WTC11 (cell line): ENCODE results near the gene CD320. TPM values are rescaled to one million over a fixed set of nuclear protein-coding genes. Genes with fewer than 3 reads are reported as not detected.
A peak's percentile ranks its signal among the peaks of the same experiment; 100 is the strongest.
"Not testable (repeated sequence)": the region's sequence is repeated elsewhere in the genome, so short reads cannot be mapped to it uniquely, and the experiment has no call there.

Source experiments
- ATAC-seq: fragments of 200-7000 bp; cut with Tn5 transposase; 2 replicates; pipeline ENCODE4 v1.10.0; 2021; ENCODE audit warnings: mild to moderate bottlenecking, moderate library complexity
- CTCF ChIA-PET: fragments of 300-600 bp; sonication (Branson Sonifier 250); formaldehyde crosslinking; loops from one replicate; lab custom pipeline; 2021; ENCODE audit warnings: antibody characterized with exemption; lab: Charles Lee
- POLR2A ChIA-PET: fragments of 350-600 bp; sonication (Branson Sonifier 250); formaldehyde crosslinking; loops from one replicate; lab custom pipeline; 2021; ENCODE audit warnings: antibody characterized with exemption; lab: Charles Lee
- DNase-seq: peaks from one replicate; pipeline ENCODE4 v3.0.0; 2021; ENCODE audit warnings: low spot score
- H3K27ac Mint-ChIP-seq: 2 replicates; pipeline ENCODE4 v1.8.0; 2021; ENCODE audit warnings: mixed read lengths
- H3K27me3 Mint-ChIP-seq: 2 replicates; pipeline ENCODE4 v1.8.0; 2021; ENCODE audit warnings: low read depth, mild to moderate bottlenecking, moderate library complexity, mixed read lengths
- H3K36me3 Mint-ChIP-seq: 2 replicates; pipeline ENCODE4 v1.8.0; 2021; ENCODE audit warnings: mixed read lengths
- H3K4me1 Mint-ChIP-seq: 2 replicates; pipeline ENCODE4 v1.8.0; 2022; ENCODE audit warnings: mixed read lengths
- H3K4me3 Mint-ChIP-seq: 2 replicates; pipeline ENCODE4 v1.8.0; 2021; ENCODE audit warnings: mild to moderate bottlenecking, moderate library complexity, mixed read lengths
- H3K9me3 Mint-ChIP-seq: 2 replicates; pipeline ENCODE4 v1.8.0; 2021; ENCODE audit warnings: mixed read lengths
- ATF1 ChIP-seq: sonication (generic); formaldehyde crosslinking; IDR thresholded peaks from 2 replicates; pipeline ENCODE4 v1.8.1; 2023; ENCODE audit warnings: mild to moderate bottlenecking, moderate library complexity, missing genetic modification reagents
- CBFB ChIP-seq: sonication (generic); formaldehyde crosslinking; IDR thresholded peaks from 2 replicates; pipeline ENCODE4 v1.8.1; 2022; ENCODE audit warnings: mild to moderate bottlenecking, low read depth, missing genetic modification reagents
- CREB1 ChIP-seq: sonication (generic); formaldehyde crosslinking; IDR thresholded peaks from 2 replicates; pipeline ENCODE4 v1.8.0; 2023; ENCODE audit warnings: mild to moderate bottlenecking, missing genetic modification reagents
- CREM ChIP-seq: sonication (generic); formaldehyde crosslinking; IDR thresholded peaks from 2 replicates; pipeline ENCODE4 v1.8.1; 2022; ENCODE audit warnings: mild to moderate bottlenecking, missing genetic modification reagents, moderate library complexity
- EMX1 ChIP-seq: fragments of 250-450 bp; sonication (Bioruptor Pico); IDR thresholded peaks from 2 replicates; pipeline ENCODE4 v1.8.0; 2021; ENCODE audit warnings: mild to moderate bottlenecking
- ETV6 ChIP-seq: sonication (generic); formaldehyde crosslinking; IDR thresholded peaks from 2 replicates; pipeline ENCODE4 v1.8.1; 2022; ENCODE audit warnings: mild to moderate bottlenecking, missing genetic modification reagents
- FOXP1 ChIP-seq: sonication (generic); formaldehyde crosslinking; IDR thresholded peaks from 2 replicates; pipeline ENCODE4 v1.8.0; 2022; ENCODE audit warnings: missing genetic modification reagents, mild to moderate bottlenecking, moderate library complexity, borderline replicate concordance
- GRHL2 ChIP-seq: fragments of 250-450 bp; sonication (Bioruptor Pico); IDR thresholded peaks from 2 replicates; pipeline ENCODE4 v1.8.0; 2022; ENCODE audit warnings: mild to moderate bottlenecking, moderate library complexity; ENCODE audit not compliant: insufficient replicate concordance, severe bottlenecking
- KAT7 ChIP-seq: sonication (generic); formaldehyde crosslinking; IDR thresholded peaks from 2 replicates; pipeline ENCODE4 v1.8.1; 2023; ENCODE audit warnings: missing genetic modification reagents, mild to moderate bottlenecking, borderline replicate concordance
- NR1H2 ChIP-seq: sonication (generic); formaldehyde crosslinking; IDR thresholded peaks from 2 replicates; pipeline ENCODE4 v1.9.0; 2021; ENCODE audit warnings: mild to moderate bottlenecking, moderate library complexity, missing genetic modification reagents
- NR3C1 ChIP-seq: sonication (generic); formaldehyde crosslinking; conservative IDR thresholded peaks from 2 replicates; pipeline ENCODE4 v1.8.1; 2023; ENCODE audit warnings: low read depth, mild to moderate bottlenecking, missing genetic modification reagents
- OVOL2 ChIP-seq: fragments of 250-450 bp; sonication (Bioruptor Pico); IDR thresholded peaks from 2 replicates; pipeline ENCODE4 v1.9.0; 2021; ENCODE audit warnings: mild to moderate bottlenecking, borderline replicate concordance
- RELA ChIP-seq: sonication (generic); formaldehyde crosslinking; IDR thresholded peaks from 2 replicates; pipeline ENCODE4 v1.8.1; 2022; ENCODE audit warnings: missing genetic modification reagents, mild to moderate bottlenecking, borderline replicate concordance
- SMAD3 ChIP-seq: sonication (generic); formaldehyde crosslinking; IDR thresholded peaks from 2 replicates; pipeline ENCODE4 v1.8.0; 2022; ENCODE audit warnings: missing genetic modification reagents, mild to moderate bottlenecking, borderline replicate concordance
- SMAD4 ChIP-seq: sonication (generic); formaldehyde crosslinking; IDR thresholded peaks from 2 replicates; pipeline ENCODE4 v1.8.0; 2022; ENCODE audit warnings: mild to moderate bottlenecking, missing genetic modification reagents
- SP1 ChIP-seq: sonication (generic); formaldehyde crosslinking; conservative IDR thresholded peaks from 2 replicates; pipeline ENCODE4 v1.8.1; 2022; ENCODE audit warnings: missing genetic modification reagents
- TEAD4 ChIP-seq: sonication (generic); formaldehyde crosslinking; IDR thresholded peaks from 2 replicates; pipeline ENCODE4 v1.8.0; 2022; ENCODE audit warnings: mild to moderate bottlenecking, missing genetic modification reagents
- TP53 ChIP-seq: sonication (generic); formaldehyde crosslinking; IDR thresholded peaks from 2 replicates; pipeline ENCODE4 v1.8.1; 2023; ENCODE audit warnings: mild to moderate bottlenecking, missing genetic modification reagents
- USF2 ChIP-seq: sonication (generic); formaldehyde crosslinking; IDR thresholded peaks from 2 replicates; pipeline ENCODE4 v1.8.1; 2023; ENCODE audit warnings: mild to moderate bottlenecking, missing genetic modification reagents, moderate library complexity
- ZBTB21 ChIP-seq: sonication (generic); formaldehyde crosslinking; IDR thresholded peaks from 2 replicates; pipeline ENCODE4 v1.8.1; 2023; ENCODE audit warnings: mild to moderate bottlenecking, missing genetic modification reagents, borderline replicate concordance
- ZNF121 ChIP-seq: sonication (generic); formaldehyde crosslinking; IDR thresholded peaks from 2 replicates; pipeline ENCODE4 v1.8.0; 2023; ENCODE audit warnings: missing genetic modification reagents
- ZNF138 ChIP-seq: sonication (generic); formaldehyde crosslinking; conservative IDR thresholded peaks from 2 replicates; pipeline ENCODE4 v1.8.1; 2022; ENCODE audit warnings: mild to moderate bottlenecking, moderate library complexity, missing genetic modification reagents
- ZNF232 ChIP-seq: sonication (generic); formaldehyde crosslinking; IDR thresholded peaks from 2 replicates; pipeline ENCODE4 v1.8.0; 2022; ENCODE audit warnings: mild to moderate bottlenecking, missing genetic modification reagents
- ZNF263 ChIP-seq: sonication (generic); formaldehyde crosslinking; IDR thresholded peaks from 2 replicates; pipeline ENCODE4 v1.8.1; 2022; ENCODE audit warnings: low read depth, mild to moderate bottlenecking, moderate library complexity, missing genetic modification reagents
- ZSCAN18 ChIP-seq: fragments of 250-450 bp; sonication (Bioruptor Pico); IDR thresholded peaks from 2 replicates; pipeline ENCODE4 v2.1.2; 2022; ENCODE audit warnings: mild to moderate bottlenecking, moderate library complexity
- total RNA-seq: library from RNA; stranded (reverse); gene quantifications from 3 replicates; pipeline ENCODE4 v1.2.3, GENCODE V29; 2021
- TF ChIP-seq, protein P1 (sequence below): sonication (generic); formaldehyde crosslinking; IDR thresholded peaks from 2 replicates; pipeline ENCODE4 v1.8.0; 2022; ENCODE audit warnings: mild to moderate bottlenecking, missing genetic modification reagents

CD320 gene
- total RNA-seq, 1 experiment from 2014 or later, result 107 TPM

GRCh38 chr19:8316351-8317125 lies 8.4 kb upstream of the CD320 start:
- Mint-ChIP-seq H3K4me1 (peaks cover 34% of the 10 kb centered on the region), H3K36me3 (peaks cover 23% of the 10 kb centered on the region), H3K4me3 (peak overlapping the region; percentile 14; the same call in 1 of the 2 replicates), H3K27me3 (no peaks in the 10 kb centered on the region; the same call in 1 of the 2 replicates), H3K9me3 (no peaks in the 10 kb centered on the region), H3K27ac (peak overlapping the region; percentile 70)
- CTCF ChIA-PET, result interaction anchor here (0.6 to 2.8 kb wide), 8 partner anchors 9 to 372 kb away, joined by 3 to 11 read pairs (median 4); partner anchors contain the start of gene MARCHF2
- TF ChIP-seq NR3C1 (no peak), TEAD4 (CRISPR knock-in tag) (no peak), ETV6 (0 out of 2 replicates have a peak, but pooled peaks have one; percentile 50), CBFB (CRISPR knock-in tag) (no peak), TP53 (CRISPR knock-in tag) (no peak), KAT7 (CRISPR knock-in tag) (no peak), FOXP1 (CRISPR knock-in tag) (0 out of 2 replicates have a peak, but pooled peaks have one; percentile 34), ZNF263 (CRISPR knock-in tag) (no peak), ZSCAN18 (CRISPR knock-in tag) (no peak), SP1 (CRISPR knock-in tag) (no peak), ZNF232 (no peak), SMAD3 (CRISPR knock-in tag) (no peak)
- TF ChIP-seq, protein P1, sequence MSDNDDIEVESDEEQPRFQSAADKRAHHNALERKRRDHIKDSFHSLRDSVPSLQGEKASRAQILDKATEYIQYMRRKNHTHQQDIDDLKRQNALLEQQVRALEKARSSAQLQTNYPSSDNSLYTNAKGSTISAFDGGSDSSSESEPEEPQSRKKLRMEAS (CRISPR knock-in tag), result no peak
- no peak for ATAC-seq
- no peak for DNase-seq
- POLR2A ChIA-PET, result no interaction called here

GRCh38 chr19:8314981-8315640 lies 7.0 kb upstream of the CD320 start:
- H3K9me3 Mint-ChIP-seq, CTCF ChIA-PET, H3K4me3 Mint-ChIP-seq, H3K27me3 Mint-ChIP-seq, ATAC-seq, DNase-seq: not testable (repeated sequence)
- Mint-ChIP-seq H3K36me3 (peaks cover 28% of the 10 kb centered on the region), H3K4me1 (peaks cover 32% of the 10 kb centered on the region), H3K27ac (peak overlapping the region; percentile 83)
- POLR2A ChIA-PET, result interaction anchor here (0.7 kb wide), 1 partner anchor 229 kb away, joined by 4 read pairs; no protein-coding TSS in a partner anchor

- Mint-ChIP-seq H3K27me3 (no peaks in the 10 kb centered on the region), H3K4me1 (peaks cover 31% of the 10 kb centered on the region), H3K27ac (no peak overlapping the region), H3K4me3 (no peak overlapping the region), H3K9me3 (no peaks in the 10 kb centered on the region), H3K36me3 (peaks cover 31% of the 10 kb centered on the region)
- ChIA-PET CTCF (interaction anchor here (0.6 to 1.3 kb wide), 2 partner anchors 7 to 310 kb away, joined by 3 to 4 read pairs; no protein-coding TSS in a partner anchor), POLR2A (interaction anchor here (0.7 to 0.8 kb wide), 2 partner anchors 10 to 784 kb away, joined by 3 read pairs; partner anchors contain the start of genes NDUFA7 and RPS28)
- ATAC-seq (no peak), DNase-seq (peak; percentile 7)
- TF ChIP-seq ZBTB21 (CRISPR knock-in tag) (no peak), TP53 (CRISPR knock-in tag) (no peak), CREM (no peak), SMAD3 (CRISPR knock-in tag) (no peak), ZNF121 (CRISPR knock-in tag) (no peak), CREB1 (CRISPR knock-in tag) (no peak), EMX1 (CRISPR knock-in tag) (no peak), GRHL2 (no peak), ZNF138 (no peak), USF2 (CRISPR knock-in tag) (no peak), SP1 (CRISPR knock-in tag) (no peak), ATF1 (CRISPR knock-in tag) (no peak), RELA (CRISPR knock-in tag) (no peak), ZNF263 (CRISPR knock-in tag) (no peak), SMAD4 (CRISPR knock-in tag) (no peak), NR1H2 (CRISPR knock-in tag) (no peak), FOXP1 (CRISPR knock-in tag) (no peak), OVOL2 (CRISPR knock-in tag) (no peak)
These were observed 3.5 kb upstream of the CD320 start for GRCh38 chr19:8311461-8312260.
